ENCODE measurements around the gene MIR17HG.

The MIR17HG gene

GRCh38 chr13:91347202-91347995, at the start of gene MIR17HG:
Gene MIR17HG, plus strand, starts transcription at chr13:91347687.
- TF ChIP-seq, protein P1, sequence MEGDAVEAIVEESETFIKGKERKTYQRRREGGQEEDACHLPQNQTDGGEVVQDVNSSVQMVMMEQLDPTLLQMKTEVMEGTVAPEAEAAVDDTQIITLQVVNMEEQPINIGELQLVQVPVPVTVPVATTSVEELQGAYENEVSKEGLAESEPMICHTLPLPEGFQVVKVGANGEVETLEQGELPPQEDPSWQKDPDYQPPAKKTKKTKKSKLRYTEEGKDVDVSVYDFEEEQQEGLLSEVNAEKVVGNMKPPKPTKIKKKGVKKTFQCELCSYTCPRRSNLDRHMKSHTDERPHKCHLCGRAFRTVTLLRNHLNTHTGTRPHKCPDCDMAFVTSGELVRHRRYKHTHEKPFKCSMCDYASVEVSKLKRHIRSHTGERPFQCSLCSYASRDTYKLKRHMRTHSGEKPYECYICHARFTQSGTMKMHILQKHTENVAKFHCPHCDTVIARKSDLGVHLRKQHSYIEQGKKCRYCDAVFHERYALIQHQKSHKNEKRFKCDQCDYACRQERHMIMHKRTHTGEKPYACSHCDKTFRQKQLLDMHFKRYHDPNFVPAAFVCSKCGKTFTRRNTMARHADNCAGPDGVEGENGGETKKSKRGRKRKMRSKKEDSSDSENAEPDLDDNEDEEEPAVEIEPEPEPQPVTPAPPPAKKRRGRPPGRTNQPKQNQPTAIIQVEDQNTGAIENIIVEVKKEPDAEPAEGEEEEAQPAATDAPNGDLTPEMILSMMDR (IDR thresholded peaks at IDR 0.05; ENCODE audit: low read depth, low read length): no peak
- peak within 1 kb of the TSS; percentile 72 for H3K4me3 ChIP-seq (ENCODE audit: low read depth, low read length)
- in situ Hi-C loops (cut with HindIII; ENCODE audit: low sequenced_read_pairs): no loop called here
- DNase-seq (ENCODE audit: low read depth, low spot score): peak; percentile 90

DNA sequence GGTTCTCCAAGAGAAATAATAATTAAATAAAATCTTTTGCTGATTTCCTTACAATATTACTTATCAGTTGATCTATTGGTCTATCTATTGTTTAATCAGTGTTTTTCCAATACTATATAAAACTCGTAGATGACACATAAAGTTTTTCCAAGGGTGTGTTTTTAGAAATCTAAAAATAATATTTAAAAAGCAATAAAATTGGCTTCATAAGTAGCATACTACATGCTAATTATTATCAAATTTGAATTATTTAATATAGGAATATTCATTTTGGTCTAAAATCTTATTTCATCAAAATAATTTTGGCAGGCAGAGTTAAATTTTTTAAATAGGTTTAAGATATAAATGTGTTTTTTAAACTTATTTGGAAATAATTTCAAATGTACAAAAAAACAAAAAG, 49.4 kb upstream of the MIR17HG start:
- no peak overlapping the region for H3K4me3 ChIP-seq (ENCODE audit: low read depth, low read length)
- TF ChIP-seq, protein P1 (IDR thresholded peaks at IDR 0.05; ENCODE audit: low read depth, low read length): no peak
- in situ Hi-C loops (cut with HindIII; ENCODE audit: low sequenced_read_pairs): no loop called here
- DNase-seq (ENCODE audit: low read depth, low spot score): no peak

- TF ChIP-seq, protein P1 (IDR thresholded peaks at IDR 0.05; ENCODE audit: low read depth, low read length): no peak
- no peak overlapping the region for H3K4me3 ChIP-seq (ENCODE audit: low read depth, low read length)
- in situ Hi-C loops (cut with HindIII; ENCODE audit: low sequenced_read_pairs): no loop called here
- no peak for DNase-seq (ENCODE audit: low read depth, low spot score)
Measured at GRCh38 chr13:91302111-91302510, 45.4 kb upstream of the MIR17HG start.

- TF ChIP-seq, protein P1 (IDR thresholded peaks at IDR 0.05; ENCODE audit: low read depth, low read length): no peak
- H3K4me3 ChIP-seq (ENCODE audit: low read depth, low read length): no peak overlapping the region
- in situ Hi-C loops (cut with HindIII; ENCODE audit: low sequenced_read_pairs): no loop called here
- no peak for DNase-seq (ENCODE audit: low read depth, low spot score)
Measured at GRCh38 chr13:91303031-91303430, 44.5 kb upstream of the MIR17HG start.

DNA sequence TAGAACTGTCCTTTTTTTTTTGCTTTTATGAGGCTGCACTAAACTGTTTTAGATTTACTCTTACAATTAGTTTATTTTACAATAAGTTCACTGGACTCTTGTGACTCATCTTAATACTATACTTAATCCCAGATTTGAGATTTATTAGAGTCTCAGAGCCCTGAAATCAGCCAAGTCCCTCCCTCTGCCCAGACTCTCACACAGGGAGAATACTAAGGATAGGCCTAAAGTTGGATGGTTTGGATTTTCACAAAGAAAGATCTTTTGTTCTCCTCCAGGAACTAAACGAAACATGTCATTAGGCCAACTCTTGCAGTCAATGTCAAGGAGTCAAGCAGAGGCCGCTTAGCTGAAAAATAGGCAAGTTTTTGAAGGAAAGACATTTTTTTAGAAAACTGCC, 42.7 kb upstream of the MIR17HG start:
- in situ Hi-C loops (cut with HindIII; ENCODE audit: low sequenced_read_pairs): no loop called here
- no peak overlapping the region for H3K4me3 ChIP-seq (ENCODE audit: low read depth, low read length)
- DNase-seq (ENCODE audit: low read depth, low spot score): no peak
- TF ChIP-seq, protein P1 (IDR thresholded peaks at IDR 0.05; ENCODE audit: low read depth, low read length): no peak

DNA sequence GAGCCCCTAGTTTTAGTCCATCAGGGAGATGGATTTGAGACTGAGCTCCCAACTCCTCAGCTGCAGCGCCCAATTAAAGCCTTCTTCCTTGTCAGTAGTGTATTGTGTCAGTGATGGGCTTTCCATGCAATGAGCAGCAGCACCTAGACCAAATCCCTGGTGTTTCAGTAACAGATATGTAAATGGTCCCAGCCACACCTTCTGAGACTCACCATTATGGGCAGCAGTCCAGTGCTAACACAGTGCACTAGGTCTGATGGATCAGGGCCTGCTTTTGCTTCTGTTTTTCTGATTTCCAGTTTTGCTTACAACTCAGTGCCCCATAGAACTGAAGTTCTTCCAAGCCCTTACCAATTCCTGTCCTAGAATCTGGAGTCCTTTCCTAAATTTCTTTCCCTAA, 41.8 kb upstream of the MIR17HG start:
- no peak for DNase-seq (ENCODE audit: low read depth, low spot score)
- TF ChIP-seq, protein P1 (IDR thresholded peaks at IDR 0.05; ENCODE audit: low read depth, low read length): no peak
- no peak overlapping the region for H3K4me3 ChIP-seq (ENCODE audit: low read depth, low read length)
- in situ Hi-C loops (cut with HindIII; ENCODE audit: low sequenced_read_pairs): no loop called here

All from astrocyte of the spinal cord (primary cell).